AG20443 (cell line): ENCODE measurements around the gene CENPP.

Source experiments
- DNase-seq: peaks from one replicate; pipeline ENCODE4 v3.0.0; 2012; ENCODE audit warnings: low spot score, mixed read lengths

CENPP gene

GRCh38 chr9:92425474-92425873, 99.7 kb downstream of the CENPP start:
- DNase-seq, result peak; percentile 16

- no peak for DNase-seq
These were observed 100.9 kb downstream of the CENPP start for GRCh38 chr9:92426501-92427145.

- no peak for DNase-seq
These were observed 104.1 kb downstream of the CENPP start for GRCh38 chr9:92429836-92430235.

- peak; percentile 41 for DNase-seq
These were observed 106.6 kb downstream of the CENPP start for GRCh38 chr9:92432350-92432749.

GRCh38 chr9:92432972-92433548, 107.3 kb downstream of the CENPP start:
- DNase-seq, result peak; percentile 7

- no peak for DNase-seq
These were observed 109.5 kb downstream of the CENPP start for GRCh38 chr9:92435263-92435662.

GRCh38 chr9:92438900-92439526, 113.3 kb downstream of the CENPP start:
- peak; percentile 22 for DNase-seq

GRCh38 chr9:92439921-92440750, 114.4 kb downstream of the CENPP start:
- DNase-seq, result peak; percentile 34

- no peak for DNase-seq
These were observed 114.9 kb downstream of the CENPP start for GRCh38 chr9:92440751-92441046.

GRCh38 chr9:92444841-92445240, 119.1 kb downstream of the CENPP start:
- DNase-seq, result no peak

GRCh38 chr9:92446536-92446935, 120.8 kb downstream of the CENPP start:
- no peak for DNase-seq

- DNase-seq, result no peak
These were observed 129.5 kb downstream of the CENPP start for GRCh38 chr9:92455217-92455616.

- DNase-seq, result no peak
These were observed 131.8 kb downstream of the CENPP start for GRCh38 chr9:92457576-92457975.

- DNase-seq, result no peak
These were observed 137.6 kb downstream of the CENPP start for GRCh38 chr9:92463387-92463786.

GRCh38 chr9:92463984-92464383, 138.2 kb downstream of the CENPP start:
- peak; percentile 89 for DNase-seq

GRCh38 chr9:92467041-92467440, 141.3 kb downstream of the CENPP start:
- no peak for DNase-seq

- no peak for DNase-seq
These were observed 141.8 kb downstream of the CENPP start for GRCh38 chr9:92467511-92467910.

- peak; percentile 61 for DNase-seq
These were observed 142.5 kb downstream of the CENPP start for GRCh38 chr9:92468206-92468605.

- no peak for DNase-seq
These were observed 148.8 kb downstream of the CENPP start for GRCh38 chr9:92474587-92474986.

- no peak for DNase-seq
These were observed 151.2 kb downstream of the CENPP start for GRCh38 chr9:92476962-92477361.

- DNase-seq, result no peak
These were observed 153.0 kb downstream of the CENPP start for GRCh38 chr9:92478783-92479182.

GRCh38 chr9:92479346-92479745, 153.6 kb downstream of the CENPP start:
- no peak for DNase-seq

GRCh38 chr9:92480291-92480771, 154.6 kb downstream of the CENPP start:
- no peak for DNase-seq
